Activated CD4-positive, CD25-positive, alpha-beta regulatory T cell treated with anti-CD3 and anti-CD28 coated beads, Interleukin-2, amount 50 U/mL, for 72 hours (primary cell): ENCODE measurements around the gene PSMD5.
"Not testable (repeated sequence)": the region's sequence is repeated elsewhere in the genome, so short reads cannot be mapped to it uniquely, and the experiment has no call there.

Experiments used
- DNase-seq: peaks from one replicate; pipeline ENCODE4 v3.0.0; 2021

The PSMD5 gene

GRCh38 chr9:120854596-120855327, 12.0 kb upstream of the PSMD5 start:
- no peak for DNase-seq

GRCh38 chr9:120853198-120853597, 10.5 kb upstream of the PSMD5 start:
- no peak for DNase-seq

- no peak for DNase-seq
Measured at GRCh38 chr9:120852240-120853010, 9.7 kb upstream of the PSMD5 start.

- DNase-seq, result no peak
Measured at GRCh38 chr9:120851449-120851848, 8.7 kb upstream of the PSMD5 start.

GRCh38 chr9:120850315-120850714, 7.6 kb upstream of the PSMD5 start:
- no peak for DNase-seq

GRCh38 chr9:120846906-120847305, 4.2 kb upstream of the PSMD5 start:
- no peak for DNase-seq

GRCh38 chr9:120846251-120846889, 3.6 kb upstream of the PSMD5 start:
- no peak for DNase-seq

GRCh38 chr9:120845255-120845654, 2.5 kb upstream of the PSMD5 start:
- no peak for DNase-seq

GRCh38 chr9:120841930-120842684, 615 bp downstream of the PSMD5 start:
- no peak for DNase-seq

- no peak for DNase-seq
Measured at GRCh38 chr9:120839146-120839545, 3.6 kb downstream of the PSMD5 start.

GRCh38 chr9:120837921-120838320, 4.8 kb downstream of the PSMD5 start:
- DNase-seq, result no peak

GRCh38 chr9:120833325-120833724, 9.4 kb downstream of the PSMD5 start:
- DNase-seq, result no peak

- DNase-seq, result no peak
Measured at GRCh38 chr9:120832807-120833206, 9.9 kb downstream of the PSMD5 start.

- no peak for DNase-seq
Measured at GRCh38 chr9:120830865-120831264, 11.9 kb downstream of the PSMD5 start.

GRCh38 chr9:120830151-120830550, 12.6 kb downstream of the PSMD5 start:
- no peak for DNase-seq

GRCh38 chr9:120829650-120830049, 13.1 kb downstream of the PSMD5 start:
- no peak for DNase-seq

GRCh38 chr9:120820095-120820494, 22.6 kb downstream of the PSMD5 start:
- DNase-seq, result no peak

GRCh38 chr9:120818595-120818994, 24.1 kb downstream of the PSMD5 start:
- DNase-seq, result no peak

- no peak for DNase-seq
Measured at GRCh38 chr9:120815075-120815474, 27.6 kb downstream of the PSMD5 start.

- DNase-seq, result no peak
Measured at GRCh38 chr9:120808931-120809330, 33.8 kb downstream of the PSMD5 start.

- DNase-seq, result no peak
Measured at GRCh38 chr9:120807607-120808379, 34.9 kb downstream of the PSMD5 start.

- not testable (repeated sequence) for DNase-seq
Measured at GRCh38 chr9:120804784-120805363, 37.8 kb downstream of the PSMD5 start.
